Superior temporal gyrus (tissue), 1 donor: ENCODE measurements around the gene SHF.
"Not testable (repeated sequence)": the region's sequence is repeated elsewhere in the genome, so short reads cannot be mapped to it uniquely, and the experiment has no call there.

Experiments
- DNase-seq: peaks from one replicate; pipeline ENCODE4 v3.0.0-alpha.2; 2016; ENCODE audit errors: extremely low spot score

SHF gene

GRCh38 chr15:45146405-45146804 lies 41.4 kb downstream of the SHF start:
- no peak for DNase-seq

- DNase-seq = no peak
Measured at GRCh38 chr15:45144775-45145174, 43.0 kb downstream of the SHF start.

GRCh38 chr15:45143946-45144345 lies 43.8 kb downstream of the SHF start:
- no peak for DNase-seq

- DNase-seq = no peak
Measured at GRCh38 chr15:45143056-45143455, 44.7 kb downstream of the SHF start.

GRCh38 chr15:45141386-45141785 lies 46.4 kb downstream of the SHF start:
- no peak for DNase-seq

GRCh38 chr15:45140557-45141250 lies 47.1 kb downstream of the SHF start:
- no peak for DNase-seq

GRCh38 chr15:45139770-45140169 lies 48.0 kb downstream of the SHF start:
- no peak for DNase-seq

- no peak for DNase-seq
Measured at GRCh38 chr15:45138814-45139765, 48.7 kb downstream of the SHF start.

GRCh38 chr15:45137703-45138102 lies 50.1 kb downstream of the SHF start:
- no peak for DNase-seq

GRCh38 chr15:45136378-45136764 lies 51.4 kb downstream of the SHF start:
- no peak for DNase-seq

- not testable (repeated sequence) for DNase-seq
Measured at GRCh38 chr15:45135705-45136377, 51.9 kb downstream of the SHF start.

- DNase-seq = no peak
Measured at GRCh38 chr15:45134682-45135604, 52.8 kb downstream of the SHF start.

- DNase-seq = no peak
Measured at GRCh38 chr15:45134046-45134445, 53.7 kb downstream of the SHF start.

GRCh38 chr15:45133561-45133920 lies 54.2 kb downstream of the SHF start:
- no peak for DNase-seq

GRCh38 chr15:45132844-45133560 lies 54.8 kb downstream of the SHF start:
- no peak for DNase-seq

- no peak for DNase-seq
Measured at GRCh38 chr15:45131510-45131909, 56.3 kb downstream of the SHF start.

- DNase-seq = no peak
Measured at GRCh38 chr15:45130291-45131000, 57.3 kb downstream of the SHF start.

GRCh38 chr15:45129651-45130129 lies 58.1 kb downstream of the SHF start, which contains the start of the genes DUOX1 and DUOXA1:
DUOX1 (plus strand) TSS chr15:45129994; CDS start chr15:45131967, 1,973 bp downstream.
DUOXA1 (minus strand) TSS chr15:45129879; CDS start chr15:45123014, 6,865 bp downstream.
- DNase-seq = no peak

- no peak for DNase-seq
Measured at GRCh38 chr15:45128971-45129639, 58.7 kb downstream of the SHF start.
